Ecto neural progenitor cell (in vitro differentiated cells): ENCODE data around the gene KRT35.

Experiments used
- DNase-seq: peaks from one replicate; pipeline ENCODE4 v3.0.0-alpha.2; 2018; ENCODE audit warnings: low spot score

Gene KRT35

GRCh38 chr17:41481036-41481435 lies at the start of gene KRT35:
Gene KRT35, minus strand, starts transcription at chr17:41481151. Its CDS starts 54 bp downstream, at chr17:41481097.
- DNase-seq: no peak

GRCh38 chr17:41530062-41531048 lies 49.4 kb upstream of the KRT35 start:
- no peak for DNase-seq

- DNase-seq: no peak
These were observed 48.6 kb upstream of the KRT35 start for GRCh38 chr17:41529491-41529915.

- no peak for DNase-seq
These were observed 48.0 kb upstream of the KRT35 start for GRCh38 chr17:41528959-41529353.

- DNase-seq: peak; percentile 78
These were observed 46.4 kb upstream of the KRT35 start for GRCh38 chr17:41527063-41528023.

- DNase-seq: no peak
These were observed 43.3 kb upstream of the KRT35 start for GRCh38 chr17:41524261-41524660.

- DNase-seq: no peak
These were observed 42.8 kb upstream of the KRT35 start for GRCh38 chr17:41523787-41524186.

GRCh38 chr17:41523225-41523593 lies 42.3 kb upstream of the KRT35 start:
- no peak for DNase-seq

- no peak for DNase-seq
These were observed 41.6 kb upstream of the KRT35 start for GRCh38 chr17:41522301-41523224.

GRCh38 chr17:41521574-41522261 lies 40.8 kb upstream of the KRT35 start:
- no peak for DNase-seq

GRCh38 chr17:41520821-41521521 lies 40.0 kb upstream of the KRT35 start:
- DNase-seq: no peak

GRCh38 chr17:41519501-41520224 lies 38.7 kb upstream of the KRT35 start:
- no peak for DNase-seq

- no peak for DNase-seq
These were observed 38.0 kb upstream of the KRT35 start, which contains the start of gene KRT15 for GRCh38 chr17:41518789-41519449. Gene KRT15, minus strand, starts transcription at chr17:41518890. Its CDS starts 63 bp downstream, at chr17:41518827.

GRCh38 chr17:41518031-41518430 lies 37.1 kb upstream of the KRT35 start:
- no peak for DNase-seq

GRCh38 chr17:41516830-41517283 lies 35.9 kb upstream of the KRT35 start:
- no peak for DNase-seq

GRCh38 chr17:41516147-41516829 lies 35.3 kb upstream of the KRT35 start:
- DNase-seq: no peak

- DNase-seq: no peak
These were observed 32.2 kb upstream of the KRT35 start for GRCh38 chr17:41513168-41513547.

GRCh38 chr17:41512546-41513167 lies 31.7 kb upstream of the KRT35 start:
- no peak for DNase-seq
